SJSA1 (cell line): ENCODE results near the gene IL17REL. TPM values are rescaled to one million over a fixed set of nuclear protein-coding genes. Genes with fewer than 3 reads are reported as not detected.

Experiments
- DNase-seq, 2 experiments: peaks; one replicate each; pipeline ENCODE4 v3.0.0-alpha.2; 2015 to 2020; ENCODE audit warnings: low spot score in 2 of 2, low read depth in 1 of 2
- H3K27ac ChIP-seq: fragments of 250-450 bp; sonication (Bioruptor Pico); 2 replicates; pipeline ENCODE4 v1.5.1; 2020; ENCODE audit warnings: mild to moderate bottlenecking, moderate library complexity
- H3K27me3 ChIP-seq: fragments of 250-450 bp; sonication (Bioruptor Pico); replicated peaks from 2 replicates; pipeline ENCODE4 v1.5.1; 2020; ENCODE audit warnings: mild to moderate bottlenecking, moderate library complexity
- H3K36me3 ChIP-seq: fragments of 250-450 bp; sonication (Bioruptor Pico); 2 replicates; pipeline ENCODE4 v1.5.1; 2020; ENCODE audit warnings: mild to moderate bottlenecking
- H3K4me1 ChIP-seq: fragments of 250-450 bp; sonication (Bioruptor Pico); replicated peaks from 2 replicates; pipeline ENCODE4 v1.6.1; 2021; ENCODE audit warnings: mild to moderate bottlenecking
- H3K4me3 ChIP-seq: fragments of 250-450 bp; sonication (Bioruptor Pico); 2 replicates; pipeline ENCODE4 v1.5.1; 2020; ENCODE audit warnings: mild to moderate bottlenecking
- H3K9me3 ChIP-seq: fragments of 250-450 bp; sonication (Bioruptor Pico); replicated peaks from 2 replicates; pipeline ENCODE4 v1.5.1; 2020; ENCODE audit warnings: mild to moderate bottlenecking
- total RNA-seq: library from RNA; depleted of rRNA; stranded (reverse); fragments of >200 nt; shearing (Covaris generic); gene quantifications from 2 replicates; pipeline ENCODE4 v1.2.3, GENCODE V29; 2014

Gene IL17REL
- total RNA-seq, 1 experiment from 2014 or later, result not detected

DNA sequence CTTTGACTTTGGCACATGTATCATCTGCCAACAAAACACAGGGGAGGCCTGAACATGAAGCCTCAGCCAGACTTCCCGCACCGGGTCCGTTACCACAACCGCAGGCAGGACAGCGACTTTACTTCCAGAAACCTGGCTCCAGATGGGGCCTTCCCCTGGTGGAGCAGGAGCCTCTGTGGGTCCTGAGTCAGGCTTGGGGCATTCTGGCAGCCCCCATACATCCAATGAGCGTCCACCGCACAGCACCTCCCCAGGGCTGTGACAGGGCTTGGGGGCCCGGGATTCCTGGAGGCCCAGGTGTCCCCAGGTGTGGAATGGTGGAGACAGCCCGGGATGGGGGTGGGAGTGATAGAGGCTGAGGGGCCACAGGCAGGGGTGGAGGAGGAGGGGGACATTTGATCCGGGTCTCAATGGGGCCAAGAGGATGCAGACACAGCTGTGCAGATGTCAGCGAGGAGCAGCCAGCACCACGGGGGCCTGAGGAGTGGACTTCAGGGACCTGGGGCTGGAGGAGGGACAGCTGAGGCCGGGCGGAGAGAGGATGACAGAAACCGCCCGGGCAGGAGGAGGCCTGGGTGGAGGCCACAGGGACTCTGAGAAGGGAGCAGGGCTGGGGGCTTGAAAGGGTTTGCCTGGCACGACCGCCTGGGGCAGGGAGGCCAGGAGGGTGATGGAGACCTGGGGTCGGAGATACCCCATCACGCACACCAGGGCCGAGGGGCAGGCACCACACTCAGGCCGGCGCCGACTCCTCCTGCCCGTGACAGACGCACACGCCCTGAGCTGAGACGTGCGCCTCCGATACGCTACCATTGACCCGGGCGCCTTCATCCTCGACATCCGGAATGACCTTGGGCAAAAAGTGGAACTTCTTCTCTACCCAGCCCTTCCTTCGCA, 37.0 kb upstream of the IL17REL start:
- Histone ChIP-seq H3K9me3 (no peaks in the 10 kb centered on the region), H3K4me3 (no peak overlapping the region)
- DNase-seq, result no peak

DNA sequence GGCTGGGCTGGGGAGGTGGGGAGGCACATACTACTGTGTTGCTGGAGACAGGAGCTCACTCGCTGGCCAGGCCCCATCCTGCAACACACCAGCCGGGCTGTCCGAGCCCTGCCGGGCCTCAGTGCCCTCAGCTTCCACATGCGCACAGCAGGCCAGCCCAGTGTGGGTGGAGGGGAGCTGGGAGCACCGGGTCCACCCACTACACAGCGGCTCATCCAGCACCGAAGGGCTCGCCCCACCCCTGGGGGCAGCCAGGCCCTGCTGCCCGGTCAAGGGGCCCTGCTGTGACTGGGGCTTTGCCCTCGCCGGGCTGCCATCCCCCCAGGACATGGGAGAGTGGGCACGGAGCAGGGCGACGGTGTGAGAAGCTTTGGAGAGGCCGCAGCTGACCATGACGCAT, 36.3 kb upstream of the IL17REL start:
- Histone ChIP-seq H3K27ac (no peak overlapping the region), H3K4me3 (no peak overlapping the region), H3K36me3 (no peaks in the 10 kb centered on the region), H3K4me1 (no peaks in the 10 kb centered on the region), H3K9me3 (no peaks in the 10 kb centered on the region), H3K27me3 (peaks cover 7% of the 10 kb centered on the region; the same call in 1 of the 2 replicates)
- DNase-seq, result no peak

More for the DNA sequence above, 37.0 kb upstream of the IL17REL start:
- H3K27me3 ChIP-seq, result peaks cover 6% of the 10 kb centered on the region; the same call in 1 of the 2 replicates
- no peaks in the 10 kb centered on the region for H3K4me1 ChIP-seq
- no peaks in the 10 kb centered on the region for H3K36me3 ChIP-seq
- no peak overlapping the region for H3K27ac ChIP-seq

DNA sequence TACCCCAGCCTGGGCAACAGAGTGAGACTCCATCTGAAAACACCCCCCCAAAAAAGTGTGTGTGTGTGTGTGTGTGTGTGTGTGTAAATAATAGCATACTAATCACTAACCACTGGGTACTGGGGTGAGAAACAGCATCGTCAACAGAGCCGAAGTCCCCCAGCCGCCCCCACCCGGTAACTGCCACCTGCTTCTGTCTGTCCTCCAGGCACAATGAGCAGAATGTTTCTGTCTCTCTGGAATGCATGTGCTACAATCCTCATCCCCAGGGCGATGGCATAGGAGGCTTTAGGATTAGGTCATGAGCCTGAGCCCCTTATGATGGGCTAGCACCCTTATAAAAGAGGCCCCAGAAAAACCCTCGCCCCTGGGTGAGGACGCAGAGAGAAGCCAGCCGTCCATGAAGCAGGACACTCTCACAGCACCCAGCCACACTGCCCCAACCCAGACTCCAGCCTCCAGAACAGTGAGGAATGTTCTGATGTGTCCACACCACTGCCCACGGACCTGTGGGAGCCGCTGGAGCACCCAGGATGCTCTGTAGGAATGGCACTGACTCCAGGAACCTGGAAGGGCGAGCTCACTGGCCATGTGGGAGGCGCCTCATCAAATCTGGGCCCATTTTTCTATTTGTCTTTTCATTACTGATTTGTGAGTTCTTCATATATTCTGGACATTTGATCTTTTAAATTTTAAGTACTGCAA, 35.6 kb upstream of the IL17REL start:
- H3K4me1 ChIP-seq, result no peaks in the 10 kb centered on the region
- DNase-seq, result no peak
- H3K27me3 ChIP-seq, result peaks cover 10% of the 10 kb centered on the region; the same call in 1 of the 2 replicates
- no peaks in the 10 kb centered on the region for H3K36me3 ChIP-seq
- no peaks in the 10 kb centered on the region for H3K9me3 ChIP-seq
- H3K4me3 ChIP-seq, result no peak overlapping the region
- no peak overlapping the region for H3K27ac ChIP-seq

DNA sequence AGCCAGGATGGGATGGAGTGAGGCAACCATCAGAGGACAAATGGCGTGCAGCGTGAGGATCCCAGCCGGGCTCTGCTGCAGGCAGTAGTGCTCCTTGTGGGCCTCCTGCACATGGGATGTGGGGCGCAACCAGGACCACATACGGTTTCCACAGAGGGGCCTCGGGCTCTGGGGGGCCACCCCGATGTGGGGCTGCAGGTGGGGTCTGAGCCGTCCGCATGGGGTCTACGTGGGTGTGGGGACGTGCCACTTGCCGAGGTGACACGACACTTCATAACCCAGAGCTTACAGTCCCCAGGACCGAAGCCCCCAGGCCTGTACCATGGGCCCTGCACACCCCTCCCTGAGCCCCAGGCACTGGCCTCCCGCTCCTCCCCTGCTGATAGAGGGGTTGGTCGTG, 34.8 kb upstream of the IL17REL start:
- Histone ChIP-seq H3K27ac (no peak overlapping the region), H3K4me1 (no peaks in the 10 kb centered on the region), H3K9me3 (no peaks in the 10 kb centered on the region), H3K27me3 (peaks cover 10% of the 10 kb centered on the region; the same call in 1 of the 2 replicates), H3K36me3 (no peaks in the 10 kb centered on the region), H3K4me3 (no peak overlapping the region)
- DNase-seq, result no peak

DNA sequence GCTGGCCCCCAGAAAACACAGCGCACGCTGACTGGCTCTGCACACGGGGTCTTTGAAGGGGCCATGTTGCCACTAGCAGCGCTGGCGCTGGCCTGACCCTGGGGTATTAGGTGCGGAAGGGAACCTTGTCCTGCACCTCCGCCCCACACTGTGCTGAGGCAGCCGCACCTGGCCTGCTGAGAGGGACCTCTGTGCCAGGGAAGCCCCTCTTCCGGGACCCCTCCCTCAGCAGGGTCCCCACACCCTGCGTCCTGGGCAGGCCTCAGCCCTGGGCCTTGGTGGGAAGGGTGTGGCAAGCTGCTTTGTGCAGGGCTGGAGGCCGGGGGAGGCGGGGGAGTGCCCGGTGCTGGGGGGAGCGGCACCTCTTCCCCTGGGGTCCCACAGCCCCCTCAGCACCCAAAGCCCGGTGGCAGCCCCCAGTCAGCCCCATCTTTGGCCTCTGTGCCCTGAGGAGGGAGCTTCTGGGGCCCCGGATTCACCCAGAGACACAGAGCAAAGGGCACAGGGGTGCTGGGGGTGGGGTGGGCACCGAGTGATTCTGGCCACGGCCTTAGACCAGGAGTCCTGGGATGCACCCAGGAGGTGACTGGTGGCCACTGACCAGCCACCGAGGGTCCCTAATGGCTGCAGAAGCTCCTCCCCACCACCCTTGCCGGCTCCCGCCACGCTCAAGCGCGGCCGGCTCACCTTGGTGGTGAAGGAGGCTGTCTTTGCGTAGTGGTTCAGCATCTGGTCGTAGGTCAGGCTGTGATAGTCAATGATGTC, 34.1 kb upstream of the IL17REL start:
- DNase-seq, result no peak
- H3K4me3 ChIP-seq, result no peak overlapping the region
- no peaks in the 10 kb centered on the region for H3K36me3 ChIP-seq
- peaks cover 6% of the 10 kb centered on the region; the same call in 1 of the 2 replicates for H3K27me3 ChIP-seq
- H3K9me3 ChIP-seq, result no peaks in the 10 kb centered on the region
- no peak overlapping the region for H3K27ac ChIP-seq
- H3K4me1 ChIP-seq, result no peaks in the 10 kb centered on the region

DNA sequence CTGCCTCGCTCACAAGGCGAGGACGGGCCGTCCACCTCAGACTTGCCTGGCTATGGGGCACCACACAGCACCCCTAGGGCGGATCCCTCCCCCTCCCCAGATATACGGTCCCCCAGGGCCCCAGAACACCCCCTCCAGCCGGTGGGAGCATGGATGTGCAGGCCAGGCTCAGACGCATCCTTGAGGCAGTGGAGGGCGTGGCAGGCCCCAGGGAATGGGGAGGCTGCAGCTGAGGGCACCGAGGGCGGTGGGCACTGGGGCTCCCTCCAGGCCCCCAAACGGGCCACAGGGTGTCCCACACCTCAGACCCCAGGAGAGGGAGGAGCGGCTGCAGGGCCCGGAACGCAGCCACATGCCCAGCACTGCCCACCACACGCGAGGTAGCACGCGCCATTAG, 33.5 kb upstream of the IL17REL start:
- H3K4me3 ChIP-seq, result no peak overlapping the region
- H3K27me3 ChIP-seq, result 0 out of 2 replicates have a peak, but pooled peaks cover 4% of the 10 kb centered on the region
- H3K27ac ChIP-seq, result no peak overlapping the region

DNA sequence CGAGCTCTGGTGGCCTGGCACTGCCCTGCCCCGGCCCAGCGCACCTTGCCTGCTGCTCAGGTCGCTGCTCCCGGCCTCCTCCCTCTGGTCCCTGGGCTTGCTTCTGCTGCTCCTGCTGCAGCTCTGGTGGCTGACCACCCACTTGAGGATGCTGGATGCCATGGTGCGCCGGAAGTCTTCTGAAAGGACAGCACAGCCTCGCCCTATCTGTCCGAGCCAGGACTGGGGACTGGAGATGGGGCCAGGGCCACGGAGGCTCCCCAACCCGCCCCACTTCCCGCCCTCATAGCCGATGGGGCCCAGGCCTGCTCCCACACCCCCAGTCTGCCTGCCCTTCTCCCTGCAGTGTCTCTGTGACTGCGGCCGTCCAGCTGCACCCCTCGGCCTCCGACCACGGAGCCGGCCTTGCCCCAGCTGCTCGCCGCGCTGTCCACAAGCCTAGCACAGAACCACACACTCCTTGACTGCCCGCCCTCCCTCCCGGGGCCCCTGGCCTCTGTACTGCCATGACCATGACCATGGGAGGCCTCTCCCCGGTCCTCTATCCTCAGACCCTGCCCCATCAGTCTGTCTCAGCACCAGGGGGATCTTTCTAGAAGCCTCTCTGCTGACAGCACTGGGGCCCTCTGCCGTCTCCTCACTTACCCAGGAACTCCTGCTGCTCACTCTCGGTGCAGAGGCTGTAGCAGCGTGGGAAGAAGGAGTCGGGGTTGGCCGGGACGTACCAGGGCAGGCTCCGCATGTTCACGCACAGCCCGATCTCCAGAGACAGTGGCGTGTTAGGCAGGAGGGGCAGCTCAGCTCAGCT, 32.9 kb upstream of the IL17REL start:
- Histone ChIP-seq H3K36me3 (no peaks in the 10 kb centered on the region), H3K4me3 (no peak overlapping the region), H3K27me3 (0 out of 2 replicates have a peak, but pooled peaks cover 4% of the 10 kb centered on the region), H3K27ac (no peak overlapping the region), H3K4me1 (no peaks in the 10 kb centered on the region), H3K9me3 (no peaks in the 10 kb centered on the region)
- no peak for DNase-seq

More for the DNA sequence above, 33.5 kb upstream of the IL17REL start:
- Histone ChIP-seq H3K9me3 (no peaks in the 10 kb centered on the region), H3K4me1 (no peaks in the 10 kb centered on the region), H3K36me3 (no peaks in the 10 kb centered on the region)
- no peak for DNase-seq

DNA sequence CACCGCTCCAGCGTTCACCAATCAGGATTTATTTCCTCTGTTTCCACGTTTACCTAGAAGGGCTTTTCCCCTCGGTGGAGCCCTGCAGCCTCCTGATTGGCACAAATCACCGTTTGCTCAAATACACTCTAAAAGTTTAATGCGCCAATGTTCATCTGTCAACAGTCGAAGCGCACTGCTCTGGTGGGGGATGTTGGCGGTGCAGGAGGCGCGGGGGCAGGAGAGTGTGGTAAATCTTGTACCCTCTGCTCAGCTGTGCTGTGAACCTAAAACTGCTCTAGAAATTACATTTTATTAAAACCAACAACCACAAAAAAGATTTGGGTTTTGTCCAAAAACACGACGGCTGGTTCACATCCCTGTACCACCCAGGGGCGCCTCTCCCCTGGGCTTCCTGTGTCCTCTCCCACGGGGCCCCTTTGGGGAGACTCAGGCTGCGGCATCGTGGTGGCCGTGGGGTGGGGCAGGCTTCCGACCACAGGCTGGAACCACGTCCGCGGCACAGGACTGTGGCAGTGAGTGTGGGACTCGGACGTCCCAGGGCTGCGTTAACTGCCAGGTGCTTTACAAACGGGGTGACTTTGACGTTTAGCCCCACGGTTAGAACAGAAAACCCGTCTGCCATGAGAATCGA, 32.0 kb upstream of the IL17REL start:
- DNase-seq, result no peak
- H3K27ac ChIP-seq, result no peak overlapping the region

DNA sequence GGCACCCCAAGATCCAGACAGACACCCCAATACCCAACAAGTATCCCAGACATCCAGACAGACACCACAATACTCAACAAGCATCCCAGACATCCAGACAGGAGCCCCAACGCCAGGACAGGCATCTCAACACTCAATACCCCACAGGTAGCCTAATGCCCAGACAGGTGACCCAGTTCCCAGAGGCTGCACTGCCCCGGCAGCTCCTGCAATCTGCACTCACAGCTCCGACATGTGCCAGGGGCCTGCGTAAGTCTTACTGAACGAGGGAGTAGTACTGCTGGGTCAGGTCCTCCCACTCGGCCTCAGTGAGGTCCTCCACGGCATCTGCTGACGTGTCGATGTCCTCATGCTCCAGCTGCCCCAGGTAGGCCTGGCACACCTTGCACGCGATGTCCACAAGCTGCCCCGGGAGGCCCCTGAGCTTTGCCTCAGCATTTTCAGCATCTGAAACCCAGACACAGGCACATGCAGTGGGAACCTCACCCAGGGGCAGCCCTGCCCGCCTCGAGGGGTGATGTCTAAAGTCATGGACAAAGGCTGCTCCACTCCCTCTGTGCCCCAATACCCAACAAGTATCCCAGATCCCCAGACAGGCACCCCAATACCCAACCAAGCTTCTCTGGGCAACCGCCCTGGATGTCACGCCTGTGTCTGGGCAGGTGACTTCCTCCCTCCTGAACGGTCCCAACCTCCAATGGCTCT, 28.9 kb upstream of the IL17REL start:
- H3K9me3 ChIP-seq, result peaks cover 6% of the 10 kb centered on the region; the same call in 1 of the 2 replicates
- no peak overlapping the region for H3K27ac ChIP-seq
- H3K4me1 ChIP-seq, result no peaks in the 10 kb centered on the region
- no peaks in the 10 kb centered on the region for H3K36me3 ChIP-seq
- no peak for DNase-seq
- 0 out of 2 replicates have a peak, but pooled peaks cover 4% of the 10 kb centered on the region for H3K27me3 ChIP-seq
- H3K4me3 ChIP-seq, result no peak overlapping the region

More for the DNA sequence above, 32.0 kb upstream of the IL17REL start:
- Histone ChIP-seq H3K4me3 (no peak overlapping the region), H3K9me3 (no peaks in the 10 kb centered on the region), H3K27me3 (0 out of 2 replicates have a peak, but pooled peaks cover 4% of the 10 kb centered on the region), H3K36me3 (no peaks in the 10 kb centered on the region), H3K4me1 (no peaks in the 10 kb centered on the region)

DNA sequence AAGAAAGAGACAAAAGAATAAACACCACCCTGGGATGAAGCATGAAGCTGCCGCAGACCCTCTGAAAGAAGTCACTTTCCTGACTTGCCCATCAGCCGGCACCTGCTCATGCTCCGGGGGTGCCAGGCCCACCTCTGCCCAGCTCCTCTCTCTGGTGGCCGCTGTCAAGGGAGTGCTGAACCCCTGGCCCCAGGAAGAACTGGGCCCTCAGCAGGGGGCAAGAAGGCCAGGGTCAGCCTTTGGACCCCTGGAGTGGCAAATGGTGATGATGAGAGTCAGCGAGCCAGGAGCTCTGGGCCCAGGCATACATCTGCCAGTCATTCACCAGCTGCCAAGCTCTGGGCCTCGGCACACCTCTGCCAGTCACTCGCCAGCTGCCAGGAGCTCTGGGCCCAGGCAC, 28.2 kb upstream of the IL17REL start:
- Histone ChIP-seq H3K9me3 (peaks cover 6% of the 10 kb centered on the region; the same call in 1 of the 2 replicates), H3K4me1 (0 out of 2 replicates have a peak, but pooled peaks cover 3% of the 10 kb centered on the region), H3K27ac (no peak overlapping the region), H3K4me3 (no peak overlapping the region), H3K36me3 (no peaks in the 10 kb centered on the region), H3K27me3 (0 out of 2 replicates have a peak, but pooled peaks cover 4% of the 10 kb centered on the region)
- no peak for DNase-seq

DNA sequence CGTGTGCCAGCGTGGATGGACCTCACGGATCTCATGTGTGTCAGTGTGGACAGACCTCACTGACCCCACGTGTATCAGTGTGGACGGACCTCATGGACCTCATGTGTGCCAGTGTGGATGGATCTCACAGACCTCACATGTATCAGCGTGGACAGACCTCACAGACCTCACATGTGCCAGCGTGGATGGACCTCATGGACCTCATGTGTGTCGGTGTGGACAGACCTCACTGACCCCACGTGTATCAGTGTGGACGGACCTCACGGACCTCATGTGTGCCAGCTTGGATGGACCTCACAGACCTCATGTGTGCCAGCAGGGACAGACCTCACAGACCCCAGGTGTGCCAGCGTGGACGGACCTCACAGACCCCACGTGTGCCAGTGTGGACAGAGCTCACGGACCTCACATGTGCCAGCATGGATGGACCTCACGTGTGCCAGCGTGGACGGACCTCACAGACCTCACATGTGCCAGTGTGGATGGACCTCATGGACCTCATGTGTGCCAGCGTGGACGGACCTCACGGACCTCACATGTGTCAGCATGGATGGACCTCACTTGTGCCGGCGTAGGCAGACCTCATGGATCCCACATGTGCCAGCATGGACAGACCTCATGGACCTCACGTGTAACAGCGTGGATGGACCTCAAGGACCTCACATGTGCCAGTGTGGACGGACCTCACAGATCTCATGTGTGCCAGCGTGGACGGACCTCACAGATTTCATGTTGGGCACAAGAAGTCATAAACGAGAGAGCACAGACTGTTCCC, 27.3 kb upstream of the IL17REL start:
- Histone ChIP-seq H3K4me1 (0 out of 2 replicates have a peak, but pooled peaks cover 3% of the 10 kb centered on the region), H3K36me3 (no peaks in the 10 kb centered on the region), H3K9me3 (peaks cover 6% of the 10 kb centered on the region; the same call in 1 of the 2 replicates), H3K4me3 (no peak overlapping the region), H3K27ac (no peak overlapping the region), H3K27me3 (0 out of 2 replicates have a peak, but pooled peaks cover 4% of the 10 kb centered on the region)
- no peak for DNase-seq
